Neural cell (in vitro differentiated cells): ENCODE results near the gene PRKAR1B. TPM values are rescaled to one million over a fixed set of nuclear protein-coding genes. Genes with fewer than 3 reads are reported as not detected.
"Not testable (repeated sequence)": the region's sequence is repeated elsewhere in the genome, so short reads cannot be mapped to it uniquely, and the experiment has no call there.

ENCODE experiments used
- H2AFZ ChIP-seq: fragments of 200-600, 300-800 bp; sonication (generic), shearing (Covaris generic); 2 replicates; pipeline ENCODE4 v1.6.0; 2014; ENCODE audit warnings: low read depth, mild to moderate bottlenecking, antibody characterized with exemption, low read length, moderate library complexity
- H3F3A ChIP-seq: fragments of 200-600 bp; shearing (Covaris generic); 2 replicates; pipeline ENCODE4 v1.6.1; 2016; ENCODE audit warnings: mild to moderate bottlenecking, moderate library complexity, mixed read lengths, antibody characterized with exemption, low read length; ENCODE audit not compliant: insufficient read depth, poor library complexity, severe bottlenecking
- H3K27ac ChIP-seq: fragments of 200-600, 300-800 bp; sonication (generic), shearing (Covaris generic); 2 replicates; pipeline ENCODE4 v1.5.1; 2014; ENCODE audit warnings: mild to moderate bottlenecking, low read length, moderate library complexity
- H3K27me3 ChIP-seq: fragments of 300-800, 200-600 bp; sonication (generic), shearing (Covaris generic); 2 replicates; pipeline ENCODE4 v1.6.0; 2014; ENCODE audit warnings: mild to moderate bottlenecking, low read depth, low read length, moderate library complexity; ENCODE audit not compliant: insufficient read depth
- H3K36me3 ChIP-seq: fragments of 300-800, 200-600 bp; sonication (generic), shearing (Covaris generic); 2 replicates; pipeline ENCODE4 v1.5.1; 2014; ENCODE audit warnings: mild to moderate bottlenecking, antibody characterized with exemption, low read length, moderate library complexity; ENCODE audit not compliant: insufficient read depth
- H3K4me2 ChIP-seq: fragments of 300-800, 200-600 bp; sonication (generic), shearing (Covaris generic); 2 replicates; pipeline ENCODE4 v1.6.0; 2014; ENCODE audit warnings: mild to moderate bottlenecking, low read length
- H3K4me3 ChIP-seq: fragments of 300-800, 200-600 bp; sonication (generic), shearing (Covaris generic); 2 replicates; pipeline ENCODE4 v1.5.1; 2014; ENCODE audit warnings: mild to moderate bottlenecking, low read length, moderate library complexity
- H3K79me2 ChIP-seq: fragments of 200-600 bp; shearing (Covaris generic); replicated peaks from 2 replicates; pipeline ENCODE4 v1.6.0; 2014; ENCODE audit warnings: mild to moderate bottlenecking, low read length, moderate library complexity; ENCODE audit not compliant: insufficient read depth
- H3K9ac ChIP-seq: fragments of 300-800, 200-600 bp; sonication (generic), shearing (Covaris generic); 2 replicates; pipeline ENCODE4 v1.6.1; 2016; ENCODE audit warnings: mild to moderate bottlenecking, low read length, mixed read lengths
- H3K9me2 ChIP-seq: fragments of 200-600 bp; shearing (Covaris generic); 2 replicates; pipeline ENCODE4 v1.6.1; 2016; ENCODE audit warnings: mild to moderate bottlenecking, low read length, mixed read lengths; ENCODE audit not compliant: insufficient read depth
- H3K9me3 ChIP-seq: fragments of 200-600, 300-800 bp; sonication (generic), shearing (Covaris generic); 2 replicates; pipeline ENCODE4 v1.6.1; 2016; ENCODE audit warnings: mild to moderate bottlenecking, mixed run types, low read length, moderate library complexity, mixed read lengths
- H4K20me1 ChIP-seq: fragments of 200-600 bp; shearing (Covaris generic); 2 replicates; pipeline ENCODE4 v1.6.1; 2016; ENCODE audit warnings: mild to moderate bottlenecking, mixed run types; ENCODE audit not compliant: insufficient read depth
- EZH2 ChIP-seq: fragments of 200-600, 300-800 bp; shearing (Covaris generic), sonication (generic); IDR thresholded peaks from 2 replicates; pipeline ENCODE4 v1.6.1; 2014; ENCODE audit warnings: antibody characterized with exemption, low read length, borderline replicate concordance, mild to moderate bottlenecking; ENCODE audit not compliant: insufficient read depth, poor library complexity, severe bottlenecking
- MXI1 ChIP-seq: fragments of 450-650 bp; conservative IDR thresholded peaks from 2 replicates; pipeline ENCODE4 v1.6.1; 2014; ENCODE audit warnings: antibody characterized with exemption, mild to moderate bottlenecking; ENCODE audit not compliant: poor library complexity, severe bottlenecking
- POLR2AphosphoS5 ChIP-seq: IDR thresholded peaks from 2 replicates; pipeline ENCODE4 v1.6.1; 2012
- RAD21 ChIP-seq: fragments of 450-650 bp; conservative IDR thresholded peaks from 2 replicates; pipeline ENCODE4 v1.6.1; 2014; ENCODE audit warnings: antibody characterized with exemption, mild to moderate bottlenecking, moderate library complexity
- SMC3 ChIP-seq: fragments of 450-650 bp; conservative IDR thresholded peaks from 2 replicates; pipeline ENCODE4 v1.6.1; 2014; ENCODE audit warnings: antibody characterized with exemption, mild to moderate bottlenecking, moderate library complexity; ENCODE audit not compliant: poor library complexity
- TAF1 ChIP-seq: IDR thresholded peaks from 2 replicates; pipeline ENCODE4 v1.6.1; 2012; ENCODE audit warnings: low read depth
- polyA plus RNA-seq: library from polyadenylated mRNA; depleted of rRNA; stranded (reverse); fragments of >200 nt; gene quantifications from 2 replicates; pipeline ENCODE4 v1.2.3, GENCODE V29; 2014
- TF ChIP-seq, protein P1 (sequence below): fragments of 450-650 bp; IDR thresholded peaks from 2 replicates; pipeline ENCODE4 v1.5.1; 2014; ENCODE audit warnings: antibody characterized with exemption, mild to moderate bottlenecking, moderate library complexity; ENCODE audit not compliant: poor library complexity, severe bottlenecking

Gene PRKAR1B
- polyA plus RNA-seq, 1 donor from 2014 or later: 38.6 TPM

DNA sequence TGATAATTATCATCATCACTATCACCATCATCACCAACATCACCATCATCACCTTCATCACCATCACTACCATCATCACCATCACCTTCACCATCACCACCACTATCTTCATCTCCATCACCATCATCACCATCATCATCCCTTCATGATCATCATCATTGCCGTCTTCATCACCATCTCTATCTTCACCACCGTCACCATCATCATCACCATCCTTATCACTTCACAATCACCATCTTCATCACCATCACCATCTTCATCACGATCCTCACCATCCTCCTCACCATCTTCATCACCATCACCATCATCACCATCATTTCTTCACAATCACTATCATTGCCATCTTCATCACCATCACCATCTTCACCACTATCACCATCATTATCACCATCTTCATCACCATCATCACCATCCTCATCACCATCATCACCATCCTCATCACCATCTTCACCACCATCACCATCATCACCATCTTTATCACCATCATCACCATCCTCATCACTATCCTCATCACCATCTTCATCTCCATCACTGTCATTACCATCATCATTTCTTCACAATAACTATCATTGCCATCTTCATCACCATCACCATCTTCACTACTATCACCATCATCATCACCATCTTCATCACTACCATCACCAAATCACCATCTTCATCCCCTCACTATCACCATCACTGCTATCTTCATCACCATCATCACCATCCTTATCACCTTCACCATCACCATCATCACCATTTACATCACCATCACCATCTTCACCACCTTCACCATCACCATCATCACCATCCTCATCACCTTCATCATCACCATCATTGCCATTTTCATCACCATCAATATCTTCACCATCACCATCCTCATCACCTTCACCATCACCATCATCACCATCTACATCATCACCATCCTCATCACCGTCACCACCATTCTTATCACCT is 73.0 kb downstream of the PRKAR1B start:
- no peak overlapping the region for H2AFZ ChIP-seq
- H3F3A ChIP-seq: no peaks in the 10 kb centered on the region
- H3K36me3 ChIP-seq: no peaks in the 10 kb centered on the region
- H3K9ac ChIP-seq: no peak overlapping the region
- H3K9me3 ChIP-seq: peaks cover 11% of the 10 kb centered on the region
- H3K79me2 ChIP-seq: no peaks in the 10 kb centered on the region
- H3K27me3 ChIP-seq: no peaks in the 10 kb centered on the region
- no peak overlapping the region for H3K4me2 ChIP-seq
- no peak for TF ChIP-seq POLR2AphosphoS5
- H3K27ac ChIP-seq: no peak overlapping the region
- no peaks in the 10 kb centered on the region for H4K20me1 ChIP-seq
- no peak overlapping the region for H3K4me3 ChIP-seq
- H3K9me2 ChIP-seq: no peaks in the 10 kb centered on the region

DNA sequence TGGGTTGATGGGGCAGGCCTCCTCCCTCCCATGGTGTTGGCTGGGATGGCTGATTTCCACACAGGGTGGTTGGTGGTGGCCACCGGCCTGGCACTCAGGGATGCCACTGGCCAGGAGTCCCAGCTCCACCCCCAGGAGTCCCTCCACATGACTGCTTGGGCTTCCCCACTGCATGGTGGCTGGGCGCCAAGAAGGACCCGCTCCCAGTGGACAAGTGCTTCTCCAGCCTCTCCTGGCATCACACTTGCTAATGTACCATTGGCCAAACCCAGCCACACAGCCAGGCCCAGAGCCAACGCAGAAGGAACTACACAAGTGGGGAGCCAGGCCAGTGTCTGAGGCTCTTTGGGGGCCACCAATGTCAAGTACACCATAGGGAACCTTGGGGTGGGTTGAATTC is 74.2 kb downstream of the PRKAR1B start:
- H3K79me2 ChIP-seq: no peaks in the 10 kb centered on the region
- H3K4me2 ChIP-seq: no peak overlapping the region
- no peak overlapping the region for H3K9ac ChIP-seq
- peaks cover 11% of the 10 kb centered on the region for H3K9me3 ChIP-seq
- H3K27me3 ChIP-seq: no peaks in the 10 kb centered on the region
- no peaks in the 10 kb centered on the region for H3K9me2 ChIP-seq
- TF ChIP-seq EZH2 (no peak), TAF1 (no peak), POLR2AphosphoS5 (no peak), SMC3 (no peak), RAD21 (no peak), MXI1 (no peak)
- TF ChIP-seq, protein P1, sequence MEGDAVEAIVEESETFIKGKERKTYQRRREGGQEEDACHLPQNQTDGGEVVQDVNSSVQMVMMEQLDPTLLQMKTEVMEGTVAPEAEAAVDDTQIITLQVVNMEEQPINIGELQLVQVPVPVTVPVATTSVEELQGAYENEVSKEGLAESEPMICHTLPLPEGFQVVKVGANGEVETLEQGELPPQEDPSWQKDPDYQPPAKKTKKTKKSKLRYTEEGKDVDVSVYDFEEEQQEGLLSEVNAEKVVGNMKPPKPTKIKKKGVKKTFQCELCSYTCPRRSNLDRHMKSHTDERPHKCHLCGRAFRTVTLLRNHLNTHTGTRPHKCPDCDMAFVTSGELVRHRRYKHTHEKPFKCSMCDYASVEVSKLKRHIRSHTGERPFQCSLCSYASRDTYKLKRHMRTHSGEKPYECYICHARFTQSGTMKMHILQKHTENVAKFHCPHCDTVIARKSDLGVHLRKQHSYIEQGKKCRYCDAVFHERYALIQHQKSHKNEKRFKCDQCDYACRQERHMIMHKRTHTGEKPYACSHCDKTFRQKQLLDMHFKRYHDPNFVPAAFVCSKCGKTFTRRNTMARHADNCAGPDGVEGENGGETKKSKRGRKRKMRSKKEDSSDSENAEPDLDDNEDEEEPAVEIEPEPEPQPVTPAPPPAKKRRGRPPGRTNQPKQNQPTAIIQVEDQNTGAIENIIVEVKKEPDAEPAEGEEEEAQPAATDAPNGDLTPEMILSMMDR: no peak
- H2AFZ ChIP-seq: no peak overlapping the region
- H3K27ac ChIP-seq: no peak overlapping the region
- H4K20me1 ChIP-seq: no peaks in the 10 kb centered on the region
- no peak overlapping the region for H3K4me3 ChIP-seq
- no peaks in the 10 kb centered on the region for H3F3A ChIP-seq
- H3K36me3 ChIP-seq: no peaks in the 10 kb centered on the region

DNA sequence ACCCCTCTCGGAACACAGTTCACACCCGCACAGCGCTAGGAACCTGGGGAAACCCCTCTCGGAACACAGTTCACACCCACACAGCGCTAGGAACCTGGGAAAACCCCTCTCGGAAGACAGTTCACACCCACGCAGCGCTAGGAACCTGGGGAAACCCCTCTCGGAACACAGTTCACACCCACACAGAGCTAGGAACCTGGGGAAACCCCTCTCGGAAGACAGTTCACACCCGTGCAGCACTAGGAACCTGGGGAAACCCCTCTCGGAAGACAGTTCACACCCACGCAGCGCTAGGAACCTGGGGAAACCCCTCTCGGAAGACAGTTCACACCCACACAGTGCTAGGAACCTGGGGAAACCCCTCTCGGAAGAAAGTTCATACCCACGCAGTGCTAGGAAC is 74.9 kb downstream of the PRKAR1B start:
- H3K27me3 ChIP-seq, H2AFZ ChIP-seq, H3K4me3 ChIP-seq, H3K4me2 ChIP-seq, H3F3A ChIP-seq, H3K9ac ChIP-seq, H3K27ac ChIP-seq, H3K9me2 ChIP-seq, H3K79me2 ChIP-seq, H4K20me1 ChIP-seq, H3K36me3 ChIP-seq: not testable (repeated sequence)
- H3K9me3 ChIP-seq: peaks cover 11% of the 10 kb centered on the region
